WTC11 (cell line): ENCODE measurements around the gene COLQ. TPM values are rescaled to one million over a fixed set of nuclear protein-coding genes. Genes with fewer than 3 reads are reported as not detected.
"Not testable (repeated sequence)": the region's sequence is repeated elsewhere in the genome, so short reads cannot be mapped to it uniquely, and the experiment has no call there.

Experiments used
- ATAC-seq: fragments of 200-7000 bp; cut with Tn5 transposase; 2 replicates; pipeline ENCODE4 v1.10.0; 2021; ENCODE audit warnings: mild to moderate bottlenecking, moderate library complexity
- CTCF ChIA-PET: fragments of 300-600 bp; sonication (Branson Sonifier 250); formaldehyde crosslinking; loops from one replicate; lab custom pipeline; 2021; ENCODE audit warnings: antibody characterized with exemption; lab: Charles Lee
- POLR2A ChIA-PET: fragments of 350-600 bp; sonication (Branson Sonifier 250); formaldehyde crosslinking; loops from one replicate; lab custom pipeline; 2021; ENCODE audit warnings: antibody characterized with exemption; lab: Charles Lee
- DNase-seq: peaks from one replicate; pipeline ENCODE4 v3.0.0; 2021; ENCODE audit warnings: low spot score
- H3K27ac Mint-ChIP-seq: 2 replicates; pipeline ENCODE4 v1.8.0; 2021; ENCODE audit warnings: mixed read lengths
- H3K27me3 Mint-ChIP-seq: 2 replicates; pipeline ENCODE4 v1.8.0; 2021; ENCODE audit warnings: low read depth, mild to moderate bottlenecking, moderate library complexity, mixed read lengths
- H3K36me3 Mint-ChIP-seq: 2 replicates; pipeline ENCODE4 v1.8.0; 2021; ENCODE audit warnings: mixed read lengths
- H3K4me1 Mint-ChIP-seq: 2 replicates; pipeline ENCODE4 v1.8.0; 2022; ENCODE audit warnings: mixed read lengths
- H3K4me3 Mint-ChIP-seq: 2 replicates; pipeline ENCODE4 v1.8.0; 2021; ENCODE audit warnings: mild to moderate bottlenecking, moderate library complexity, mixed read lengths
- H3K9me3 Mint-ChIP-seq: 2 replicates; pipeline ENCODE4 v1.8.0; 2021; ENCODE audit warnings: mixed read lengths
- ATF1 ChIP-seq: sonication (generic); formaldehyde crosslinking; IDR thresholded peaks from 2 replicates; pipeline ENCODE4 v1.8.1; 2023; ENCODE audit warnings: mild to moderate bottlenecking, moderate library complexity, missing genetic modification reagents
- CREB1 ChIP-seq: sonication (generic); formaldehyde crosslinking; IDR thresholded peaks from 2 replicates; pipeline ENCODE4 v1.8.0; 2023; ENCODE audit warnings: mild to moderate bottlenecking, missing genetic modification reagents
- ETV6 ChIP-seq: sonication (generic); formaldehyde crosslinking; IDR thresholded peaks from 2 replicates; pipeline ENCODE4 v1.8.1; 2022; ENCODE audit warnings: mild to moderate bottlenecking, missing genetic modification reagents
- FOXP1 ChIP-seq: sonication (generic); formaldehyde crosslinking; IDR thresholded peaks from 2 replicates; pipeline ENCODE4 v1.8.0; 2022; ENCODE audit warnings: missing genetic modification reagents, mild to moderate bottlenecking, moderate library complexity, borderline replicate concordance
- IRF2 ChIP-seq: sonication (generic); formaldehyde crosslinking; IDR thresholded peaks from 2 replicates; pipeline ENCODE4 v1.8.0; 2022; ENCODE audit warnings: low read depth, missing genetic modification reagents, borderline replicate concordance
- KAT7 ChIP-seq: sonication (generic); formaldehyde crosslinking; IDR thresholded peaks from 2 replicates; pipeline ENCODE4 v1.8.1; 2023; ENCODE audit warnings: missing genetic modification reagents, mild to moderate bottlenecking, borderline replicate concordance
- NR3C1 ChIP-seq: sonication (generic); formaldehyde crosslinking; conservative IDR thresholded peaks from 2 replicates; pipeline ENCODE4 v1.8.1; 2023; ENCODE audit warnings: low read depth, mild to moderate bottlenecking, missing genetic modification reagents
- RELA ChIP-seq: sonication (generic); formaldehyde crosslinking; IDR thresholded peaks from 2 replicates; pipeline ENCODE4 v1.8.1; 2022; ENCODE audit warnings: missing genetic modification reagents, mild to moderate bottlenecking, borderline replicate concordance
- SMAD3 ChIP-seq: sonication (generic); formaldehyde crosslinking; IDR thresholded peaks from 2 replicates; pipeline ENCODE4 v1.8.0; 2022; ENCODE audit warnings: missing genetic modification reagents, mild to moderate bottlenecking, borderline replicate concordance
- SP1 ChIP-seq: sonication (generic); formaldehyde crosslinking; conservative IDR thresholded peaks from 2 replicates; pipeline ENCODE4 v1.8.1; 2022; ENCODE audit warnings: missing genetic modification reagents
- TCF7 ChIP-seq: sonication (generic); formaldehyde crosslinking; IDR thresholded peaks from 2 replicates; pipeline ENCODE4 v1.8.0; 2022; ENCODE audit warnings: mild to moderate bottlenecking, low read depth, missing genetic modification reagents, moderate library complexity
- TEAD1 ChIP-seq: sonication (generic); formaldehyde crosslinking; IDR thresholded peaks from 2 replicates; pipeline ENCODE4 v1.8.0; 2022; ENCODE audit warnings: mild to moderate bottlenecking, missing genetic modification reagents
- ZBTB21 ChIP-seq: sonication (generic); formaldehyde crosslinking; IDR thresholded peaks from 2 replicates; pipeline ENCODE4 v1.8.1; 2023; ENCODE audit warnings: mild to moderate bottlenecking, missing genetic modification reagents, borderline replicate concordance
- ZMAT4 ChIP-seq: fragments of 250-450 bp; sonication (Bioruptor Pico); IDR thresholded peaks from 2 replicates; pipeline ENCODE4 v1.9.0; 2021; ENCODE audit warnings: mild to moderate bottlenecking
- ZNF121 ChIP-seq: sonication (generic); formaldehyde crosslinking; IDR thresholded peaks from 2 replicates; pipeline ENCODE4 v1.8.0; 2023; ENCODE audit warnings: missing genetic modification reagents
- ZNF263 ChIP-seq: sonication (generic); formaldehyde crosslinking; IDR thresholded peaks from 2 replicates; pipeline ENCODE4 v1.8.1; 2022; ENCODE audit warnings: low read depth, mild to moderate bottlenecking, moderate library complexity, missing genetic modification reagents
- ZNF396 ChIP-seq: fragments of 250-450 bp; sonication (Bioruptor Pico); IDR thresholded peaks from 2 replicates; pipeline ENCODE4 v1.8.0; 2021; ENCODE audit warnings: mild to moderate bottlenecking, moderate library complexity, borderline replicate concordance
- total RNA-seq: library from RNA; stranded (reverse); gene quantifications from 3 replicates; pipeline ENCODE4 v1.2.3, GENCODE V29; 2021
- TF ChIP-seq, protein P1 (sequence below): sonication (generic); formaldehyde crosslinking; IDR thresholded peaks from 2 replicates; pipeline ENCODE4 v1.8.1; 2023; ENCODE audit warnings: mild to moderate bottlenecking, missing genetic modification reagents, moderate library complexity
- TF ChIP-seq, protein P2 (sequence below): sonication (generic); formaldehyde crosslinking; IDR thresholded peaks from 2 replicates; pipeline ENCODE4 v1.8.0; 2022; ENCODE audit warnings: missing genetic modification reagents
- TF ChIP-seq, protein P3 (sequence below): sonication (generic); formaldehyde crosslinking; IDR thresholded peaks from 2 replicates; pipeline ENCODE4 v1.8.1; 2023; ENCODE audit warnings: mild to moderate bottlenecking, missing genetic modification reagents
- TF ChIP-seq, protein P4 (sequence below): sonication (generic); formaldehyde crosslinking; IDR thresholded peaks from 2 replicates; pipeline ENCODE4 v1.8.1; 2022; ENCODE audit warnings: low read depth, missing genetic modification reagents, borderline replicate concordance
- TF ChIP-seq, protein P5 (sequence below): sonication (generic); formaldehyde crosslinking; IDR thresholded peaks from 2 replicates; pipeline ENCODE4 v1.8.1; 2023; ENCODE audit warnings: mild to moderate bottlenecking, missing genetic modification reagents

Gene COLQ
- total RNA-seq, 1 experiment from 2014 or later, result 2.2 TPM

DNA sequence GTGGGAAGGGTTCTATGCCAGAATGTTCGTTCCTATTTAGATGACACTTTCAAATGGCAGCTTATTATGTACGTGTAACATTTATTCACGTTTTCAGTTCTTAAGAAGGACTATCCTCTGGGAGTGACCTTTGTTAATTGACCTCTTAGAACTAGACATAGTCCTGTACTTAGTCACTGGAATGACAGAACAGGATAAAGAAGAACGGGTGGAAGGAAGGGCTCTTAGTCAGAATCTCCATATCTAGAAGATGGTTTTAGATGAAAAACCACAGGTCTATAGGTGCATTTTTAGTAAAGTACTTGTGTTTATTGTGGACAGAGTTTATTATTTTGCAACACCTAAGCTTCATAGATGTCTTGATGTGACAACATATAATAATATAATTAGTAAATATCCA, 100.6 kb downstream of the COLQ start (continued):
- TF ChIP-seq ZBTB21, result no peak
- TF ChIP-seq ZNF396 (CRISPR knock-in tag), result no peak
- TF ChIP-seq CREB1 (CRISPR knock-in tag), result no peak
- no peak for TF ChIP-seq ZNF263 (CRISPR knock-in tag)
- no peak for TF ChIP-seq NR3C1 (CRISPR knock-in tag)
- TF ChIP-seq FOXP1 (CRISPR knock-in tag), result no peak
- no peak for TF ChIP-seq RELA (CRISPR knock-in tag)

- H3K4me3 Mint-ChIP-seq, H3K9me3 Mint-ChIP-seq, ATAC-seq, DNase-seq, CTCF ChIA-PET, H3K4me1 Mint-ChIP-seq, POLR2A ChIA-PET, H3K27me3 Mint-ChIP-seq, H3K27ac Mint-ChIP-seq: not testable (repeated sequence)
- H3K36me3 Mint-ChIP-seq, result peaks cover 42% of the 10 kb centered on the region
These were observed 110.5 kb downstream of the COLQ start for GRCh38 chr3:15410966-15411365.

- ATAC-seq (no peak), DNase-seq (no peak)
- POLR2A ChIA-PET, result no interaction called here
- Mint-ChIP-seq H3K27ac (no peak overlapping the region), H3K4me1 (no peaks in the 10 kb centered on the region)
- TF ChIP-seq ETV6 (CRISPR knock-in tag) (no peak), KAT7 (CRISPR knock-in tag) (no peak), ZMAT4 (CRISPR knock-in tag) (no peak)
- TF ChIP-seq, protein P1, sequence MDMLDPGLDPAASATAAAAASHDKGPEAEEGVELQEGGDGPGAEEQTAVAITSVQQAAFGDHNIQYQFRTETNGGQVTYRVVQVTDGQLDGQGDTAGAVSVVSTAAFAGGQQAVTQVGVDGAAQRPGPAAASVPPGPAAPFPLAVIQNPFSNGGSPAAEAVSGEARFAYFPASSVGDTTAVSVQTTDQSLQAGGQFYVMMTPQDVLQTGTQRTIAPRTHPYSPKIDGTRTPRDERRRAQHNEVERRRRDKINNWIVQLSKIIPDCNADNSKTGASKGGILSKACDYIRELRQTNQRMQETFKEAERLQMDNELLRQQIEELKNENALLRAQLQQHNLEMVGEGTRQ, result no peak
- TF ChIP-seq, all 79 proteins: peak for 0
- no peak overlapping the region for H3K4me3 Mint-ChIP-seq
- H3K36me3 Mint-ChIP-seq, result peaks cover 30% of the 10 kb centered on the region
- no peaks in the 10 kb centered on the region for H3K27me3 Mint-ChIP-seq
- H3K9me3 Mint-ChIP-seq, result no peaks in the 10 kb centered on the region
- CTCF ChIA-PET, result interaction anchor here (1.2 kb wide), 1 partner anchor 142 kb away, joined by 4 read pairs; no protein-coding TSS in a partner anchor
These were observed 111.7 kb downstream of the COLQ start for GRCh38 chr3:15409774-15410173.

GRCh38 chr3:15409239-15409638, 112.3 kb downstream of the COLQ start:
- H3K27ac Mint-ChIP-seq, result no peak overlapping the region
- H3K36me3 Mint-ChIP-seq, result peaks cover 25% of the 10 kb centered on the region
- ChIA-PET CTCF (interaction anchor here (1.2 kb wide), 1 partner anchor 141 kb away, joined by 4 read pairs; no protein-coding TSS in a partner anchor), POLR2A (no interaction called here)
- H3K9me3 Mint-ChIP-seq, result no peaks in the 10 kb centered on the region
- H3K27me3 Mint-ChIP-seq, result no peaks in the 10 kb centered on the region
- ATAC-seq (no peak), DNase-seq (no peak)
- no peaks in the 10 kb centered on the region for H3K4me1 Mint-ChIP-seq
- H3K4me3 Mint-ChIP-seq, result no peak overlapping the region
- TF ChIP-seq SP1 (CRISPR knock-in tag) (no peak), SMAD3 (no peak), IRF2 (CRISPR knock-in tag) (no peak), ZBTB21 (no peak), TEAD1 (CRISPR knock-in tag) (no peak), ATF1 (CRISPR knock-in tag) (no peak), ZNF121 (CRISPR knock-in tag) (no peak), TCF7 (CRISPR knock-in tag) (no peak), KAT7 (CRISPR knock-in tag) (no peak)
- TF ChIP-seq, protein P2, sequence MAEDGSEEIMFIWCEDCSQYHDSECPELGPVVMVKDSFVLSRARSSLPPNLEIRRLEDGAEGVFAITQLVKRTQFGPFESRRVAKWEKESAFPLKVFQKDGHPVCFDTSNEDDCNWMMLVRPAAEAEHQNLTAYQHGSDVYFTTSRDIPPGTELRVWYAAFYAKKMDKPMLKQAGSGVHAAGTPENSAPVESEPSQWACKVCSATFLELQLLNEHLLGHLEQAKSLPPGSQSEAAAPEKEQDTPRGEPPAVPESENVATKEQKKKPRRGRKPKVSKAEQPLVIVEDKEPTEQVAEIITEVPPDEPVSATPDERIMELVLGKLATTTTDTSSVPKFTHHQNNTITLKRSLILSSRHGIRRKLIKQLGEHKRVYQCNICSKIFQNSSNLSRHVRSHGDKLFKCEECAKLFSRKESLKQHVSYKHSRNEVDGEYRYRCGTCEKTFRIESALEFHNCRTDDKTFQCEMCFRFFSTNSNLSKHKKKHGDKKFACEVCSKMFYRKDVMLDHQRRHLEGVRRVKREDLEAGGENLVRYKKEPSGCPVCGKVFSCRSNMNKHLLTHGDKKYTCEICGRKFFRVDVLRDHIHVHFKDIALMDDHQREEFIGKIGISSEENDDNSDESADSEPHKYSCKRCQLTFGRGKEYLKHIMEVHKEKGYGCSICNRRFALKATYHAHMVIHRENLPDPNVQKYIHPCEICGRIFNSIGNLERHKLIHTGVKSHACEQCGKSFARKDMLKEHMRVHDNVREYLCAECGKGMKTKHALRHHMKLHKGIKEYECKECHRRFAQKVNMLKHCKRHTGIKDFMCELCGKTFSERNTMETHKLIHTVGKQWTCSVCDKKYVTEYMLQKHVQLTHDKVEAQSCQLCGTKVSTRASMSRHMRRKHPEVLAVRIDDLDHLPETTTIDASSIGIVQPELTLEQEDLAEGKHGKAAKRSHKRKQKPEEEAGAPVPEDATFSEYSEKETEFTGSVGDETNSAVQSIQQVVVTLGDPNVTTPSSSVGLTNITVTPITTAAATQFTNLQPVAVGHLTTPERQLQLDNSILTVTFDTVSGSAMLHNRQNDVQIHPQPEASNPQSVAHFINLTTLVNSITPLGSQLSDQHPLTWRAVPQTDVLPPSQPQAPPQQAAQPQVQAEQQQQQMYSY (CRISPR knock-in tag), result no peak
- TF ChIP-seq, protein P3, sequence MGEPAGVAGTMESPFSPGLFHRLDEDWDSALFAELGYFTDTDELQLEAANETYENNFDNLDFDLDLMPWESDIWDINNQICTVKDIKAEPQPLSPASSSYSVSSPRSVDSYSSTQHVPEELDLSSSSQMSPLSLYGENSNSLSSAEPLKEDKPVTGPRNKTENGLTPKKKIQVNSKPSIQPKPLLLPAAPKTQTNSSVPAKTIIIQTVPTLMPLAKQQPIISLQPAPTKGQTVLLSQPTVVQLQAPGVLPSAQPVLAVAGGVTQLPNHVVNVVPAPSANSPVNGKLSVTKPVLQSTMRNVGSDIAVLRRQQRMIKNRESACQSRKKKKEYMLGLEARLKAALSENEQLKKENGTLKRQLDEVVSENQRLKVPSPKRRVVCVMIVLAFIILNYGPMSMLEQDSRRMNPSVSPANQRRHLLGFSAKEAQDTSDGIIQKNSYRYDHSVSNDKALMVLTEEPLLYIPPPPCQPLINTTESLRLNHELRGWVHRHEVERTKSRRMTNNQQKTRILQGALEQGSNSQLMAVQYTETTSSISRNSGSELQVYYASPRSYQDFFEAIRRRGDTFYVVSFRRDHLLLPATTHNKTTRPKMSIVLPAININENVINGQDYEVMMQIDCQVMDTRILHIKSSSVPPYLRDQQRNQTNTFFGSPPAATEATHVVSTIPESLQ, result no peak
- TF ChIP-seq, protein P4, sequence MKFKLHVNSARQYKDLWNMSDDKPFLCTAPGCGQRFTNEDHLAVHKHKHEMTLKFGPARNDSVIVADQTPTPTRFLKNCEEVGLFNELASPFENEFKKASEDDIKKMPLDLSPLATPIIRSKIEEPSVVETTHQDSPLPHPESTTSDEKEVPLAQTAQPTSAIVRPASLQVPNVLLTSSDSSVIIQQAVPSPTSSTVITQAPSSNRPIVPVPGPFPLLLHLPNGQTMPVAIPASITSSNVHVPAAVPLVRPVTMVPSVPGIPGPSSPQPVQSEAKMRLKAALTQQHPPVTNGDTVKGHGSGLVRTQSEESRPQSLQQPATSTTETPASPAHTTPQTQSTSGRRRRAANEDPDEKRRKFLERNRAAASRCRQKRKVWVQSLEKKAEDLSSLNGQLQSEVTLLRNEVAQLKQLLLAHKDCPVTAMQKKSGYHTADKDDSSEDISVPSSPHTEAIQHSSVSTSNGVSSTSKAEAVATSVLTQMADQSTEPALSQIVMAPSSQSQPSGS (CRISPR knock-in tag), result no peak
- TF ChIP-seq, protein P5, sequence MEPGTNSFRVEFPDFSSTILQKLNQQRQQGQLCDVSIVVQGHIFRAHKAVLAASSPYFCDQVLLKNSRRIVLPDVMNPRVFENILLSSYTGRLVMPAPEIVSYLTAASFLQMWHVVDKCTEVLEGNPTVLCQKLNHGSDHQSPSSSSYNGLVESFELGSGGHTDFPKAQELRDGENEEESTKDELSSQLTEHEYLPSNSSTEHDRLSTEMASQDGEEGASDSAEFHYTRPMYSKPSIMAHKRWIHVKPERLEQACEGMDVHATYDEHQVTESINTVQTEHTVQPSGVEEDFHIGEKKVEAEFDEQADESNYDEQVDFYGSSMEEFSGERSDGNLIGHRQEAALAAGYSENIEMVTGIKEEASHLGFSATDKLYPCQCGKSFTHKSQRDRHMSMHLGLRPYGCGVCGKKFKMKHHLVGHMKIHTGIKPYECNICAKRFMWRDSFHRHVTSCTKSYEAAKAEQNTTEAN (CRISPR knock-in tag), result no peak
